Adrenal gland (tissue), 12 donors: ENCODE results near the gene SAMM50. TPM values are rescaled to one million over a fixed set of nuclear protein-coding genes. Genes with fewer than 3 reads are reported as not detected.

Experiments
- DNase-seq, 7 donors: peaks; one replicate each; pipeline ENCODE4 v3.0.0-alpha.2; 2019 to 2020
- H3K27ac ChIP-seq, 5 donors: fragments of 200-600 bp; sonication (generic) in 4 of 5; 1 replicate in 3 of 5; 2 replicates in 2 of 5; pipeline versions ENCODE4 v1.5.1 to v1.8.0; 2016 to 2020; ENCODE audit warnings: mild to moderate bottlenecking in 1 of 5
- H3K27me3 ChIP-seq: fragments of 200-600 bp; 2 replicates; pipeline ENCODE4 v1.8.0; 2021
- H3K36me3 ChIP-seq, 2 donors: fragments of 200-600 bp; replicated peaks in 1 of 2; 1 replicate in 1 of 2; 2 replicates in 1 of 2; pipeline versions ENCODE4 v1.5.1 to v1.8.0; 2018 to 2022
- H3K4me1 ChIP-seq, 2 donors: fragments of 200-600 bp; replicated peaks in 1 of 2; 1 replicate in 1 of 2; 2 replicates in 1 of 2; pipeline versions ENCODE4 v1.5.1 to v1.8.0; 2018 to 2021
- H3K4me3 ChIP-seq, 4 donors: fragments of 200-600 bp; sonication (generic) in 3 of 4; one replicate each; pipeline ENCODE4 v1.5.1; 2016 to 2018
- H3K9me3 ChIP-seq, 3 donors: fragments of 200-600 bp; sonication (generic) in 1 of 3; replicated peaks in 1 of 3; 1 replicate in 2 of 3; 2 replicates in 1 of 3; pipeline versions ENCODE4 v1.5.1 to v1.8.0; 2016 to 2021
- POLR2A ChIP-seq, 2 donors: fragments of 450-650 bp; IDR thresholded peaks; one replicate each; pipeline ENCODE4 v1.6.1; 2017; ENCODE audit warnings: antibody characterized with exemption in 2 of 2, mild to moderate bottlenecking in 2 of 2, moderate library complexity in 1 of 2
- WGBS, 4 donors: extraction: QIAGEN DNeasy Blood & Tissue Kit in 2 of 4; methylation state at CpG; one replicate each; pipeline versions ENCODE4 v1.1.5 to v1.1.7; 2013 to 2017; 5-methylcytosine and 5-hydroxymethylcytosine counted together
- intact Hi-C, 2 donors: fragments of 100-400 bp; cut with DNase I; formaldehyde crosslinking; loops; one replicate each; pipeline versions ENCODE4 v1.14.1 to v1.15.0; 2022 to 2023
- polyA plus RNA-seq, 3 donors: library from polyadenylated mRNA; stranded (reverse); fragments of 200-250 nt in 2 of 3; fragments of 350-450 nt in 1 of 3; fragmentation: Illumina TruSeq in 1 of 3; extraction: RNeasy Lipid Tissue Mini Kit (QIAGEN cat#74804) in 1 of 3; gene quantifications; one replicate each; pipeline ENCODE4 v1.2.3, GENCODE V29; 2013 to 2014
- total RNA-seq, 9 donors: library from RNA; depleted of rRNA in 4 of 9; stranded (reverse); fragments of >200 nt in 4 of 9; fragments of 120-200 nt in 1 of 9; fragmentation: NEBNext Ultra II Directional in 1 of 9; extraction: Animal tissue kit (Norgen Biotek cat#: 25700) in 1 of 9; gene quantifications; one replicate each; pipeline versions ENCODE4 v1.1.0 to v1.2.4, GENCODE V29; 2013 to 2023
- TF ChIP-seq, protein P1 (sequence below), 6 experiments: fragments of 450-650 bp in 4 of 6; fragments of 200-600 bp in 2 of 6; sonication (generic) in 1 of 6; IDR thresholded peaks; 1 replicate in 5 of 6; 2 replicates in 1 of 6; pipeline versions ENCODE4 v1.5.1 to v1.8.0; 2016 to 2021; ENCODE audit warnings: antibody characterized with exemption in 6 of 6, mild to moderate bottlenecking in 2 of 6, moderate library complexity in 1 of 6
- donor health status: healthy with polysubstance abuse.
- donor health status: Bipolar disorder and iron deficiency.
- donor health status: DM: yes; HTN: yes; CAD: no.
- donor health status: DM: no; HTN: no; CAD: no.
- donor health status: DM: no; HTN: no; CAD: no.
- donor health status: DM: yes; HTN: yes; CAD: no.

SAMM50 gene
- total and polyA plus RNA-seq, 12 donors: 15.8 to 91.5 (median 57.2) TPM

GRCh38 chr22:43998679-43999264, 43.5 kb downstream of the SAMM50 start:
- no peak for DNase-seq
- WGBS, 4 donors: 79 to 89% (median 86%) methylated on average over 15 of the region's 15 CpGs
- intact Hi-C loops: loop anchor here in 1 of 2 donors (5.0 kb wide), 1 partner anchor 84 kb away; no protein-coding TSS in a partner anchor
- no peak overlapping the region for H3K27ac ChIP-seq
- H3K27me3 ChIP-seq: no peaks in the 10 kb centered on the region
- peaks cover 0 to 15% of the 10 kb centered on the region in 2 donors for H3K36me3 ChIP-seq
- no peaks in the 10 kb centered on the region for H3K9me3 ChIP-seq
- no peak for TF ChIP-seq POLR2A (IDR thresholded peaks at IDR 0.05)
- TF ChIP-seq, protein P1, sequence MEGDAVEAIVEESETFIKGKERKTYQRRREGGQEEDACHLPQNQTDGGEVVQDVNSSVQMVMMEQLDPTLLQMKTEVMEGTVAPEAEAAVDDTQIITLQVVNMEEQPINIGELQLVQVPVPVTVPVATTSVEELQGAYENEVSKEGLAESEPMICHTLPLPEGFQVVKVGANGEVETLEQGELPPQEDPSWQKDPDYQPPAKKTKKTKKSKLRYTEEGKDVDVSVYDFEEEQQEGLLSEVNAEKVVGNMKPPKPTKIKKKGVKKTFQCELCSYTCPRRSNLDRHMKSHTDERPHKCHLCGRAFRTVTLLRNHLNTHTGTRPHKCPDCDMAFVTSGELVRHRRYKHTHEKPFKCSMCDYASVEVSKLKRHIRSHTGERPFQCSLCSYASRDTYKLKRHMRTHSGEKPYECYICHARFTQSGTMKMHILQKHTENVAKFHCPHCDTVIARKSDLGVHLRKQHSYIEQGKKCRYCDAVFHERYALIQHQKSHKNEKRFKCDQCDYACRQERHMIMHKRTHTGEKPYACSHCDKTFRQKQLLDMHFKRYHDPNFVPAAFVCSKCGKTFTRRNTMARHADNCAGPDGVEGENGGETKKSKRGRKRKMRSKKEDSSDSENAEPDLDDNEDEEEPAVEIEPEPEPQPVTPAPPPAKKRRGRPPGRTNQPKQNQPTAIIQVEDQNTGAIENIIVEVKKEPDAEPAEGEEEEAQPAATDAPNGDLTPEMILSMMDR (IDR thresholded peaks at IDR 0.05): no peak
- H3K4me3 ChIP-seq: no peak overlapping the region
- H3K4me1 ChIP-seq: peaks cover 7 to 21% of the 10 kb centered on the region in 2 donors

- Histone ChIP-seq H3K9me3 (no peaks in the 10 kb centered on the region), H3K4me1 (peaks cover 7 to 15% of the 10 kb centered on the region in 2 donors), H3K27ac (no peak overlapping the region), H3K27me3 (no peaks in the 10 kb centered on the region), H3K4me3 (no peak overlapping the region), H3K36me3 (peaks cover 0 to 15% of the 10 kb centered on the region in 2 donors)
- intact Hi-C loops: loop anchor here in 1 of 2 donors (5.0 kb wide), 1 partner anchor 83 kb away; no protein-coding TSS in a partner anchor
- TF ChIP-seq POLR2A (IDR thresholded peaks at IDR 0.05): no peak
- TF ChIP-seq, protein P1 (IDR thresholded peaks at IDR 0.05): no peak
- DNase-seq: no peak
- WGBS, 4 donors: 89 to 97% (median 93%) methylated on average over 3 of the region's 3 CpGs
These were observed 44.1 kb downstream of the SAMM50 start for GRCh38 chr22:43999378-43999777.

DNA sequence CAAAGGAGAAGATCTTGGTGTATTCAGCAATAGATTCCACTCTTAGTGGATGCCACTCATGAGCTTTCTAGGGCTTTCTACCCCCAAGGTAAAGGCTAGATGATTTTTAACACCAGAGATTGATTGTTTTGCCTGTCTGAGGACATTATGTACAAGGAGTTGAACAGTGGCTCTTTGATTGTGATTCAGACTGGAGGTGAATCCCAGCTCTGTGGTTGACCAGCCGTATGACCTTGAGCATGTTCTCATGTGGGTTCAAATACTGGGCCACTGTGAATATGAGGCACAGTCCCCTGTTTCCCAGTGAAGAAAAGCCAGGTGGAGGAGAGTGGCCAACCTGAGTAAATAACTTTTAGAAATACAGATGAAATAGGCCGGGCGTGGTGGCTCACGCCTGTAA, 44.9 kb downstream of the SAMM50 start:
- 88 to 94% (median 91%) methylated on average over 4 of the region's 4 CpGs for WGBS, 4 donors
- Histone ChIP-seq H3K4me3 (no peak overlapping the region), H3K36me3 (peaks cover 0 to 15% of the 10 kb centered on the region in 2 donors), H3K27me3 (no peaks in the 10 kb centered on the region), H3K9me3 (no peaks in the 10 kb centered on the region), H3K4me1 (peaks cover 7 to 14% of the 10 kb centered on the region in 2 donors), H3K27ac (no peak overlapping the region)
- intact Hi-C loops: no loop called here
- TF ChIP-seq, protein P1 (IDR thresholded peaks at IDR 0.05): no peak
- TF ChIP-seq POLR2A (IDR thresholded peaks at IDR 0.05): no peak
- no peak for DNase-seq

GRCh38 chr22:44001521-44001920, 46.3 kb downstream of the SAMM50 start:
- H3K9me3 ChIP-seq: no peaks in the 10 kb centered on the region
- H3K36me3 ChIP-seq: peaks cover 0 to 15% of the 10 kb centered on the region in 2 donors
- intact Hi-C loops: no loop called here
- no peak overlapping the region for H3K4me3 ChIP-seq
- WGBS, 4 donors: 92 to 94% (median 93%) methylated on average over 7 of the region's 7 CpGs
- no peaks in the 10 kb centered on the region for H3K27me3 ChIP-seq
- TF ChIP-seq POLR2A (IDR thresholded peaks at IDR 0.05): no peak
- TF ChIP-seq, protein P1 (IDR thresholded peaks at IDR 0.05): no peak
- no peak for DNase-seq
- H3K4me1 ChIP-seq: peaks cover 7 to 14% of the 10 kb centered on the region in 2 donors
- H3K27ac ChIP-seq: no peak overlapping the region
